HG03139 (cell line): ENCODE data around the gene MRPS31.
A peak's percentile ranks its signal among the peaks of the same experiment; 100 is the strongest.

Experiments used
- ATAC-seq: cut with Tn5 transposase; IDR thresholded peaks from one replicate; pipeline ENCODE4 v1.9.1; 2021; ENCODE audit not compliant: unreplicated experiment

Gene MRPS31

DNA sequence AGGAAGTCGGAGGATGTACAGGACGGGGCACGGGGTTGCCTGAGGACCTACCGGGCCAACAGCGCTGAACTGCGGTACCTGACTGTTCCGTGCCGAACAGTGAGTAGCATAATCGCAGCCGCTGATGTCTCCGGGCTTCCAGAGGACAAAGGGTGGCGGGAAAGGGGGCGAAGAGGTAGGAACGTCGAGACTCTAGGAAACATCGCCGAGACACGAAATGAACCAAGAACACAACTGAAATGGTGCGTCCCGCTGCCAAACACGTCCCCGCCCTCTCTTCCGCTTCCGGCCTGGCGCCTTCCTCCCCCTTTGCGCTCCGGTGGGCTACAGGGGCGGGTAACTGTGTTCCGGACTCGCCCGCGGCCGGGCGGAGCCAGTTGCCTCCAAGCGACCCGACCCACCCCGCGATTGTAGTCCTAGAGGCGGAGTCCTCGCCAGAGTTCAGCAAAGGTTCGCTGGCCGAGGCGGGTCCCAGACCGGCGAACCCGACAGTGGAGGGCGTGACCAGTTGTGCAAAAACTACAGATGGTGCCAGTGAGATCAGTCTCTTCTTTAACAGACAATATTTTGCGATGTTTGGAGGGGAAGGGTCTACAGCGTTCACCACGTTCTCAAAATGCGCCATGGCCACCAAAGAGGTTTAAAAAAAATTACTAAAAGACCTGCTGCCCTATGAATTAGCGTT is at the start of gene MRPS31:
TSS of gene MRPS31 (minus strand) at position 257 of the 685 bp plus-strand sequence. CDS start at position 203, 54 bp downstream.
- ATAC-seq: peak; percentile 97

DNA sequence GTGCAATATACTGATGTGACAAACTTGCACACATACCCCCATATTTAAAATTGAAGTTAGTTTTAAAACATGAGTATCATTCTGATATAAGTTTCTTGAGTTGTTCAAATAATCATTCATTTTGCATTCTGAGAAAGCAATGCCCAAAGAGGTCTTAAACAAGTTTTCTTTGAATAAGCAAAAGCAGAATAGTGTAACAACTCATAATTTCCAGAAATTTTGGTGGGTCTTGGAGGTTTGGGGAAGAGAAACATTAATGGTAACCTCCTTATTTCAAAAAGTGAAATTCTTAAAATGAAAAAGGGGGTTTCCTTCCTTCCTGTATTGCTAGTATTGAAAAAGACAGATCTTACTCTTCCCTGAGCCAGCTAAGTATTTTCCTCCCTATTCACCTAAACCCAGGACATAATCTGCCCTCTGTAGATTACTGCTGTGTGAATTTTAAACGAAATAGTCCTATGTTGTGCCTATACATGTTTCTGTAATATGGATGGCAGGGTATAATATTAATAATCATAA is 48.9 kb upstream of the MRPS31 start:
- no peak for ATAC-seq

DNA sequence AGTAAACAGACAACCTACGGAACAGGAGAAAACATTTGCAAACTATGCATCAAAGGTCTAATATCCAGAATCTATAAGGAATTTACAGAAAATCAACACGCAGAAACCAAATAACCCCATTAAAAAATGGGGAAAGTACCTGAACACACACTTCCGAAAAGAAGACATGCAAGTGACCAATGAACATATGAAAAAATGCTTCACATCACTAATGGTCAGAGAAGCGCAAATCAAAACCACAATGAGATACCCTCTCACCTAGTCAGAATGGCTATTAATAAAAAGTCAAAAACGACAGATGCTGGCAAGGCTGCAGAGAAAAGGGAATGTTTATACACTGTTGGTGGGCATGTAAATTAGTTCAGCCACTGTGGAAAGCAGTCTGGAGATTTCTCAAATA is 47.9 kb upstream of the MRPS31 start:
- no peak for ATAC-seq

DNA sequence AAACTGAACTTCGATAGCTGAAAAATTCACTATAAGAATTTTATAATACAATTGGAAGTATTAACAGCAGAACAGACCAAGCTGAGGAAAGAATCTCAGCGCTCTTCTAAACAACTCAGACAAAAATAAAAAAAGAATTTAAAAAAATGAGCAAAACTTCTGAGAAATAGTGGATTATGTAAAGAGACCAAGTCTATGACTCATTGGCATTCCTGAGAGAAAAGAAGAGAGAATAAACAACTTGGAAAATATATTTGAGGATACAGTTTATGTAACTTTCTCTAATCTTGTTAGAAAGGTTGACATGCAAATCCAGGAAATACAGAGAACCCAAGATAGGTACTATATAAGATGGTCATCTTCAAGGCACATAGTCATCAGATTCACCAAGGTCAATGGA is 43.8 kb upstream of the MRPS31 start:
- no peak for ATAC-seq

DNA sequence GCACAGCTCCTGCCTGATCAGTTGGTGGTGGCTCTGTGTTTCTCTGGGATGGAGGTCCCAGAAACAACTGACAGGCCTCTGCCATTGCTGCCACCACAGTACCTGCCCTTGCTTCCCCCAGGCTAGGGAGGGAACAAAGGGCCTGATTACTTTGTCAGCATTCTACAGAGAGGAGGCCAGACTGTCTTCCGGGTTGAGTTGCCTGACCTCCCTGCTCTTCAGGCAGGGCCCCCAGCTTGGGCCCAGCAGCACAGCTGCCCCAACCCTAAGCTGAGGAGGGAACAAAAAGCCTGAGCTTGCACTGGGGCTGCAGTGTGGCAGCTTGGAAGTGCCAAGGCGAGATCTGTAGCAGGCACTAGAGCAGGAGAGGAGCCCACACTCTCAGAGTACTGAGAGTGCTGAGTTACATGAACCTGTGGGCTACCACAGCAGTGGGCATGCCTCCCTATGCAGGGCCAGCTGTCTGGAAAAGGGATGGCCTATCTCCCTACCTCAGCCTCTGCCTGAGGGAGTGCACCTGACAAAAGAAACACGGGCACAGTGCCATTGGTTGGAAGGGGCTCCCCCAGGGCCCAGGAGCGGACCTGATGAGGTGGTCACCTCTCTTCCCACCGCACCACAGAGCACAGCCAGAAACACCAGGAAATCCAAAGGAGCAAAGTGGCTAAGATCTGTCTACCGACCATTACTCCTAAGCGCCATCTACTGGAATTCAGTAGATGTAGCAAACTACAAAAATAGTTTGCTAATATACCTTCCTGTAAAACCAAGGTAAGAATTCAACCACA is 42.9 kb upstream of the MRPS31 start:
- ATAC-seq: no peak

DNA sequence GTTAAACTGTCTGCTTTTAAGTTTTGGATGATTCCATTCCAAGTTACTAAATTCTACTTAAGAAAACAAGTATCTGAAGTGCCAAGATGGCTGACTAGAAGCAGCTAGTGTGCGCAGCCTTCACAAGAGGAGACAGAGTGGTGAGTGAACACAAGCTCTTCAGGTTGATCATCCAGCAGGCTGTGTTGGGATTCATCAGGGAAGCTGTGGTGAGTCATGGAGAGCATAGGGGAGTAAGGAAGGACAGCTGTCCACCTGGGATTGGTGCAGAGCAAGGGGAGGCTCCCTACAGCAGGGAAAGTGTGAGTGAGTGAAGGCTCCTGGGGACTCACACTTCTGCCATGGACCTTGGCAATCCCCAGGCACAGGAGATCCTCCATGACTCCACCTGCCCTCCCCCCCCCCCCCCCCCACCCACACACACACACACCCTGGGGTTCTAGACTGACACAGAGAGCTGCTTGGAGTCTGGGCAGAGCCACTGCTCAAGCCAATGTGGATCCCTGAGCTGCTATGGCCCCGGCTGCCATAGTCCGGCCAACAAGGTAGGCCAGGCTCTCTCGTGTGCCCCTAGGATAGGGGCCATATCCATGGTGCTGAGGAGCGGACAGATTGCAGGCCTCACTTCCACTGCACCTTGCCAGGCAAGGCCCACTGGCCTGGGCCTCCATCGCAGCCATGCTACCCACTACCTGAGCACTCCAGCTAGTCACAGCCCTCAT is 41.9 kb upstream of the MRPS31 start:
- no peak for ATAC-seq

DNA sequence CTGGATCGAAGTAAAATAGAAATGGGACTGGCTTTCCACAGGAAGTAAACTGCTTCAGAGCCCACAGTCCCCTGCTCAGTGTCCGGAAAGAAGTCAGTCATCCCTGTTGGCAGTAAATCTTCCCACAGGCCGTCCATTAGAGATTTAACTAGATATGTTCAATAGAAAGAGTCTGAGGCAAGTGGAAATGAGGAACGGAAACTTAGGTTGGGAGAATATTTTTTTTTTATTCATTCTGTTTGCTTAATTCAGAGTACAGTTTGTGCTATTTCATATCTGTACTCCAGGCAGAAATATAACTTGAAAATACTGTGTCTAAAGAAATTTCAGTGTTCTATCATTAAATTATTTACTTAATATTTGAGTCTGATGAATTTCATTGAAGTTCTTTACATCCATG is 41.1 kb upstream of the MRPS31 start:
- no peak for ATAC-seq

DNA sequence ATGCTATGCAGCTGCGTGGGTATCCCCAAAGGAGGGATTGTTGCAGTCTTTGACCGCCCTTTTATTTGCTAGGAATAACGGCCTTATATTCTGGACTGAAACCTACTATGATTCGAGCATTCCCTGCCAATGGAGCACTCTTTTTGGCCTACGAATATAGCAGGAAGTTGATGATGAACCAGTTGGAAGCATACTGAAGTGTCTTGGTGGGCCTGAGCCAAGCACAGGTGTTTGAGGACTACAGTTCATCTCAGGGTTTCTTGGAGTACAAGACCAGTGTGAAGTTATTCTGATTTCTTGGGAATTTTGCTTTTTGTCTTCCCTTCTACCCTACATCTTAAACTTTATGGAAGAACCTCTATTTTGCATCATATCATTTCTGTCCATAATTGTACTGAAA is 38.5 kb upstream of the MRPS31 start:
- ATAC-seq: no peak

DNA sequence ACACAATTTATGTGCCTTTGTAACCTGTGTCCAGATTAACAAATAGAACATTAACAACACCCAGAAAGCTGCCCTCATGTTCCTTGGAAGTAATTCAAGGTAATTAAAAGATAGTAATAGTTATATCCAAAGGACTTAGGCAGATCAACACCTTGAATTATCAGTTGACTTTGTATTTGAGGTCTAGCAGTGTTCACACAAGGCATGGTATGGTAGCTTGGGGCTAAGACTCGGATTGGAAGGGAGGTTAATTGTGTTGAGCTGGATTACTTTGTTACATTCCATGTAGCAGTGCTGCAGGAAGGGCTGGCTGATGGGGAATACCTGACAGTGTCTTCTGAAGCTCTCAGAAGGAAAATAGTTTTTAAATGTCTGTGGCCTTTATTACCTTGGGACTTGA is 35.3 kb upstream of the MRPS31 start:
- ATAC-seq: no peak

DNA sequence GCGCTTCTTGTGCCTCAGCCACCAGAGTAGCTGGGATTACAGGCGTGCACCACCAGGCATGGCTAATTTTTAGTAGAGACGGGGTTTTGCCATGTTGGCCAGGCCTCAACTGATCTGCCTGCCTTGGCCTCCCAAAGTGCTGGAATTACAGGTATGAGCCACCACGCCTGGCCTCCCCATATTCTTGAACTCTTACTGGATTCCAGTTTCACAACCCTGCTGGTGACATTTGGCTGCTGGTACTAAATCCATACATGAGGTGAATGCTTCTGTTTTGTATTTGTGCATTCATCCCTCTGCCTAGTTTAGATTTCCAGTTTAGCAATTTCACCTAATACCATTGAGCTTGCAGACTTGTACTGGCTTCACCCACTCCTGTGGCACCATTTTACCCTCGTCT is 32.3 kb upstream of the MRPS31 start:
- ATAC-seq: no peak

DNA sequence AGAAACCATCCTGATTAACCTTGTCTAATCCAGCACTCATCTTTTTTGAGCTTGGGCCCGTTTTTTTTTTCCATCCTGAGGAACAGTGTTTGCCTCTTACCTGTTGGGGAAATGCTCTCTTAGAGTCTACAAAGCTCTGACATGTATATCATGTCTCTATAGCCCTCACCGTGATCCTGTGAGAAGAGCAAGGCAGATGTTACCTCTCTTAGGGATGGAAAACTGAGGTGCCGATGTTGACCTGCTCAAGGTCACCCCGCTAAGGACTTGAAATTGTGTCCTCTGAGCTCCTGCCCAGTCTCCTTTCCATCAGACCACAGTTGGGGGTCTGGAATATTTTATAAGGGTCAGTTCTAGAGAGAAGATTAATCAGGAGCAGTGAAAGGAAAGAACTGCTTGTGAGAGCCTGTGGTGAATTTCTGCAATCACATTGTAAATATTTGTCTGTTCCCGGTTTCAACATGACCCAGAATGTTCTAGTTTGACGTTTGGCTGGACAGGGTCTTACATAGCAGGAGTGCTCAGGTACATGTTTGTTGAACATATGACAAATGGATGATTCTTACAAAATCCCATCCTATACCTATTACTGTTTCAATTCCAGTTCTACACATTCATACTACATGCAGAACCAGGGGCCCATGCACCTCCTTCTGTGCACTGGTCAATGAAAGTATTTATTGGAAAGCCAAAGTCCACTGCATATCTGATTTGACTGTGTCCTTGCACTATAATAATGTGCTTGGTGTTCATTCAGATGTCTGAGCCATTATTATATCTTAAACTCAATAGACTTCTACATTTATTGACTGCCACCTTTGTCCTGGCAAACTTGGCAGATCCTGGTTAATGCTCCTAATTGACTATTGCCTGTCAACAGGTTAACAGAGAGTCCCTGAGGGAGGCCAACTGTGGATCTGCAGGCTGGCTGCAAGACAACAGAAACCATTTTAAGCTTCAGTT is 30.5 kb upstream of the MRPS31 start:
- ATAC-seq: no peak

DNA sequence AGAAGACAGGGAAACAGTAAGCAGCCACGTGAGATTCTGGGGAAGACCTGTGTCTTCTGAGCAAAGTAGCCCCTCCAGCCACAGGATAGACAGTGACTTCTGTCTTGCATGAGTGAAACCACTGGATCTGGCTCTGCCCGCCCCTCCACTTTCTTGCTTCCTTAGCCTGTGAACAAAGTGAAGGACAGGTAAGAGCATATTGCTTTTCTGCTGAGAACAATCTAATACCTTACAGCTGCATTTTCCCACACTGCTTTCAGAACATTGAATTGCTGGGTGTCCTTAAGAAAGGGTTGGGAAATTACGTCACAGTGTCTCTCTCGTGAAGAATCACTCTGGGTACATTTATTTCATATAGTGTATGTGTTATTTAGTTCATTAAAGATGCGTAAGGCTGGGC is 29.6 kb upstream of the MRPS31 start:
- no peak for ATAC-seq

DNA sequence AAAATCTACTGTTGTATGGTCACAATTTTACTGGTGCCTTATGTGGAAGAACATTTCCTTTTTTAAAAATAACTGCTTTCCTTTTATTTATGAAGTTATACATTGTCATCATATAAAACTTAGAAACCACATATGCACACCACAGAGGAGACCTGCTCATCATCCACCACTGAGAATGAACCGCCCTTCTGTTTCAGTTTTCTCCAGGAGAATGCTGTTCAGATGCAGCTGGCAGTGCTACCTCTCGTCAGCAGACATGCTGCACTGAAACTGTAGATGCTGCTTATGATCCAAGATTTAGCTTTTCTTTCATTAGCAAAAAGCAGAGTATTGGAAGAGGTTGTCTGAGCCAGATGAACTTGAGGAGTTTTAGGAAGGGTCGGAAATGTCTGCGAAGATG is 28.5 kb upstream of the MRPS31 start:
- no peak for ATAC-seq

DNA sequence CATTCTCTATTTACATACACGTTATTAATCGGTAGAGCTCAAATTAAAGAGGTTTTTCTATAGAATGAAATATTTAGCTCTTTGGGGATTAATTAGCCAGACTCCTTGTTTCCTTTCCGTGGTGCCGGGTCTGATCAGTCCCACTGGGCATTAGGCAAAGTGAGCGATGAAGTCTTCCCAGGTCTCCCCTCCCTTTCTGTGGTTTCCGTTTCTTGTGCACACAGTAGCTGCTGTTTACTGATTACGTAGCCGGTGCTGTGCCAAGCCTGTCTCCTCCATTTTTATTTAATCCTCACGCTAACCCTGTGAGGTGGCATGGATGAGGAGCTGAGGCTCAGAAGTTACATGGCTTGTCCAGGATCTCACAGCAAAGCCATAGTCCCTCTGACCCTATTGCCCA is 27.4 kb upstream of the MRPS31 start:
- no peak for ATAC-seq

DNA sequence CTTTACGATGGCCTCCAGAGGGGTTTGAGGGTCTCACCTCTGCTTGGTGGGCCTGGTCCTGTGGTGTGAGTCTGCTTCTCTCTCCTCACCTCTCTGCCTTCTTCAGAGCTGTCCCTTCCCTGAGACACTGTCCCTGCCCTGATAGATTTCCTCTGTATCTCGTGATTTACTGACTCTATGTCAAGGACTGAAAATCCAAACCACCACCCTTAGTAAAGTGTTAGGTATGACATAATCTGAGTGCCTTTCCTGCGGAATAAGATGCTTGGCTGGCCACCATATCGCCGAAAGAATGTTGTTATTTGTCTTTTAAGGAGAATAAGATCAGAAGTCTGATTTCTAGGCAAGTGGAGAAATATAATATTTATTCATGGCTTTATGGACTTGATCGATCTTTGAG is 25.7 kb upstream of the MRPS31 start:
- no peak for ATAC-seq

DNA sequence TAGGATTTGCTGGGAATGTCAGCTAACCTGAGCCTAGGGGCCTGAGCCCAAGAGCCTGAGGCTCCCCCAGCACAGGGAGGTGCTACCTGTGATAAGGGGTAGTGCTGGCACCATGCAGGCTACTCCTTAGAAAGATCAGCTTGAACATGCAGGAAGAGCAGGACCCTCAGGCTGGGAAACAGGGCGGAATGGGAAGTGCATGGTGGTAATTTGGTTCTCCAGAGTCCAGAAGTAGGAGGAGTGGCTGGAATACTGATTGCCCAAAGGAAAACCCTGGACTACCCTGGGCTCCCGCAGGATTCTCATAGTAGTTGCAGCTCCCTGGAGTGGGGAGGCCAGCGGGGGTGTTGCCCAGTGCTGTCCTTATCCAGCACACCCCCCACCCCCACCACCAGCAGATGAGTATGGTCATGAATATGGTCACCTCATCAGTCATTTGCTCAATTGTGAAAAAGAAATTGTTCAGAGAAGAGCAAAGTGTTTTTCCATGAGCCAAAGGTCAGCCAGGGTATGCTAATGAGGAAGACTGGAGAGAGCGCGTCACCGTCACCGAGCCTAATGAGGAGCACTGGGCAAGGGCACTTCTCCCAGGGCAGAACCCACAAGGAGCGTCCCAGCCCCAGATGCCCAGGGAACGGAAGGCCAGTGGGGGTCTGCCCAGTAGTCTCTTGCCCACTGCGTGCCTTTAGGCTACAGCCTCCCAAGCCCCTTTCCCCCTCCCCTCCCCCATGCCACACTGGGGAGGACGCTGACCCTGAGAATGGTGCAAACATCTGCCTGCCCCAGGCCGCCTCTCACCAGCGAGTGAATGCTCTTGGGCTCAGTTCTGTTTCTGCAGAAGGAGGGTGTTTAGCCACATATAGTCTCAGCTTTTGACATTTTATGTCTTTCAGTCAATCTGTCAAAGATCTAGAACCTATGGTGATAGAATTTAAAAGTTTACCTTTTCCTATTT is 23.7 kb upstream of the MRPS31 start:
- ATAC-seq: no peak

DNA sequence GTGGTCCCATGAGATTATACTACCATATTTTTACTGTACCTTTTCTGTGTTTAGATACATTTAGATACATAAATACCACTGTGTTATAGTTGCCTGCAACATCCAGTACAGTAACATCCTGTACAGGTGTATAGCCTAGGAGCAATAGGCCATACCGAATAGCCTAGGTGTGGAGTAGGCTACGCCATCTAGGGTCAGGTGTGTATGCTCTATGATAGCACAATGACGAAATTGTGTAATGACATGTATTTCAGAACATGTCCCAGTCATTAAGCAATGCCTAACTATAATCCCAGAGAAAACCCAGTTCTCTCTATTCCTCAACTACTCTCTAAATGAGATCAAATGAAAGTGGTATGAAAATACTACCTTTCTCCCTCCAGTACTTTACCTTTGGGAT is 22.3 kb upstream of the MRPS31 start:
- no peak for ATAC-seq

DNA sequence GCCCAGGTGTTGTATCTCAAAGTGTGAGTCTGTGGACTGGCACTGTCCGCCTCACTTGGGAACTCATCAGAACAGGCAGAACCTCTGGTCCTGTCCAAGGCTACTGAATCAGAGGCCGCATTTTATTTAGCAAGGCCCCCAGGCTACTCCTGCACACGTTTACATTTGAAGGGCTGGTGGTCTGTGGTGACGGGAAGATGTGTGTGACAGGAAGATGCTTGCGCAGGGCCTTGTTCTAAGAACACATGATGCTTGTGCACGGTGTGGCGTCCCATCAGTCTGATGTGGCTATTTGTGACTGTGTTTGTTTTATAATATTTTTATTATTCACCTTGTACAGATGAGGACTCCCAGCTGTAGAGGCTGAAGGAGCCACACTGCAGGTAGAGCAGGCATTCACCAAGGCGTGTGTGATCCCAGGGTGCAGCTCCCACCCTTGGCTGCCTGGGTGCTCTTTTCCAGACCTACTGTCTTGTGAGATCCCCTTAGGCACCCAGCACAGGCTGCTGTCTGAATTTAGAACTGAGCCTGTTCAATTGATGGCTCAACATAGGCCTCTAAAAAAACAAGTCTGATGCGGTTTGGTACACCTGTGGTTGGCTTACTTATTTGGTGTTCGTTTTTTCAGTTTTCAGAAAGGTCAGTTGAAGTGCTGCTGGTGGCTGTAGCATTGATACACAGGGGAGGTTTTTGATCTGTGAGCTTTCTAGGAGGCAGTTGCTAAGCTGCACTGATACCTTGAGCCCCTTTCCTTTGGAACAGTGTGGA is 21.5 kb upstream of the MRPS31 start:
- ATAC-seq: no peak

DNA sequence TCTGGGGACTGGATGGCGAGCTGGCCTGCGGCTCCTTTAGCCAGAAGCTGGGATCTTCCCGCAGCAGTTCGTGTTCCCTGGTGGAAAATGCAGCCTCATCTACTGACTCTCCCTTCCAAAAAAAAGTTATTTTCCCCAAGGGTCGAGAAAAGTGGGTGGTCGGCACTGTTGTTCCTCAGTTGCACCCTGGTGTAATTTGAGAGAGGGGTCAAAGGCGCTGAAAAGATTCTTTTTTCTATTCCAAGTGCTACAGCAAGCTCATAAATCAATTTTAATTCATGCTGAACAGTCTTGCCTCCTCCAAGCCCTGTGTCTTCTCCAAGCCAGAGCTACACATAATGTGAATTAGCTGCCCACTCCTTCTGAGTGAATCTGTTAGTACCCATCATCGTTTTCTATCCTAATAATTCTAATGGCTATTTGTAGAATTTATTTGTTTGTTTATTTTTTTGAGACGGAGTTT is 19.2 kb upstream of the MRPS31 start:
- ATAC-seq: no peak
